ENCODE results near the gene IQGAP3.
"Not testable (repeated sequence)": the region's sequence is repeated elsewhere in the genome, so short reads cannot be mapped to it uniquely, and the experiment has no call there.

Gene IQGAP3

GRCh38 chr1:156592158-156592909 is 20.0 kb upstream of the IQGAP3 start:
- peak; percentile 48 for DNase-seq

- peak; percentile 88 for DNase-seq
Observed at GRCh38 chr1:156591432-156592157, 19.2 kb upstream of the IQGAP3 start, which contains the start of gene NAXE. Gene NAXE (plus strand): TSS chr1:156591776. CDS start chr1:156591805, 29 bp downstream.

GRCh38 chr1:156591181-156591431 is 18.7 kb upstream of the IQGAP3 start:
- no peak for DNase-seq

GRCh38 chr1:156590326-156591180 is 18.2 kb upstream of the IQGAP3 start:
- peak; percentile 48 for DNase-seq

GRCh38 chr1:156589546-156589945 is 17.2 kb upstream of the IQGAP3 start:
- no peak for DNase-seq

GRCh38 chr1:156587927-156588326 is 15.6 kb upstream of the IQGAP3 start:
- DNase-seq = not testable (repeated sequence)

- DNase-seq = no peak
Observed at GRCh38 chr1:156586892-156587477, 14.6 kb upstream of the IQGAP3 start.

GRCh38 chr1:156586323-156586722 is 14.0 kb upstream of the IQGAP3 start:
- DNase-seq = no peak

GRCh38 chr1:156584813-156585212 is 12.4 kb upstream of the IQGAP3 start:
- DNase-seq = peak; percentile 70

GRCh38 chr1:156583821-156584622 is 11.7 kb upstream of the IQGAP3 start:
- peak; percentile 86 for DNase-seq

- DNase-seq = no peak
Observed at GRCh38 chr1:156582388-156583017, 10.1 kb upstream of the IQGAP3 start.

GRCh38 chr1:156581661-156582387 is 9.5 kb upstream of the IQGAP3 start:
- DNase-seq = no peak

GRCh38 chr1:156579472-156579871 is 7.1 kb upstream of the IQGAP3 start, which contains the start of gene TTC24:
Gene TTC24 (plus strand): TSS chr1:156579723. CDS start chr1:156581365, 1,642 bp downstream.
- no peak for DNase-seq

GRCh38 chr1:156578055-156578454 is 5.7 kb upstream of the IQGAP3 start:
- no peak for DNase-seq

GRCh38 chr1:156577550-156577949 is 5.2 kb upstream of the IQGAP3 start:
- no peak for DNase-seq

GRCh38 chr1:156574039-156574633 is 1.8 kb upstream of the IQGAP3 start:
- DNase-seq = no peak

- no peak for DNase-seq
Observed at GRCh38 chr1:156572663-156573018, 276 bp upstream of the IQGAP3 start.

GRCh38 chr1:156571261-156571852 is 1.0 kb downstream of the IQGAP3 start:
- no peak for DNase-seq

- no peak for DNase-seq
Observed at GRCh38 chr1:156566436-156566835, 5.9 kb downstream of the IQGAP3 start.

GRCh38 chr1:156565519-156565918 is 6.8 kb downstream of the IQGAP3 start:
- no peak for DNase-seq

All from islet precursor cell (in vitro differentiated cells).